Natural killer cell (primary cell): ENCODE results near the gene MYCBPAP. TPM values are rescaled to one million over a fixed set of nuclear protein-coding genes. Genes with fewer than 3 reads are reported as not detected.

Source experiments
- ATAC-seq, 3 donors: fragments of 150-1000 bp in 2 of 3; fragments of 200-7000 bp in 1 of 3; cut with Tn5 transposase; 1 replicate in 1 of 3; 2 replicates in 2 of 3; pipeline ENCODE4 v1.10.0; 2021; ENCODE audit warnings: mild to moderate bottlenecking in 2 of 3, moderate library complexity in 2 of 3
- DNase-seq, 2 donors: peaks; one replicate each; pipeline versions ENCODE4 v3.0.0 to v3.0.0-alpha.2; 2013 to 2021; ENCODE audit warnings: mixed read lengths in 1 of 2
- H3K27ac ChIP-seq: one replicate; pipeline ENCODE4 v1.5.1; 2013; ENCODE audit warnings: mild to moderate bottlenecking, low read length
- H3K27me3 ChIP-seq: one replicate; pipeline ENCODE4 v1.6.1; 2013; ENCODE audit warnings: low read length; ENCODE audit not compliant: control insufficient read depth, insufficient read depth
- H3K36me3 ChIP-seq: one replicate; pipeline ENCODE4 v1.6.1; 2013; ENCODE audit warnings: low read length; ENCODE audit not compliant: control insufficient read depth, insufficient read depth
- H3K4me1 ChIP-seq: one replicate; pipeline ENCODE4 v1.6.1; 2013; ENCODE audit warnings: low read length; ENCODE audit not compliant: control insufficient read depth, insufficient read depth
- H3K4me3 ChIP-seq: one replicate; pipeline ENCODE4 v1.5.1; 2013; ENCODE audit warnings: low read length
- H3K9me3 ChIP-seq: one replicate; pipeline ENCODE4 v1.6.1; 2013; ENCODE audit warnings: low read length; ENCODE audit not compliant: control insufficient read depth, insufficient read depth
- H3K27ac Mint-ChIP-seq, 2 donors: one replicate each; pipeline ENCODE4 v1.8.0; 2022; ENCODE audit warnings: mild to moderate bottlenecking in 2 of 2, mixed read lengths in 2 of 2, moderate library complexity in 1 of 2
- H3K27me3 Mint-ChIP-seq, 2 donors: one replicate each; pipeline ENCODE4 v1.8.0; 2022; ENCODE audit warnings: low read depth in 2 of 2, mixed read lengths in 2 of 2
- H3K36me3 Mint-ChIP-seq: one replicate; pipeline ENCODE4 v1.8.0; 2022; ENCODE audit warnings: mixed read lengths
- H3K4me1 Mint-ChIP-seq, 2 donors: one replicate each; pipeline ENCODE4 v1.8.0; 2022; ENCODE audit warnings: mixed read lengths in 2 of 2
- H3K4me3 Mint-ChIP-seq: one replicate; pipeline ENCODE4 v1.8.0; 2022; ENCODE audit warnings: mild to moderate bottlenecking, moderate library complexity, mixed read lengths
- H3K9me3 Mint-ChIP-seq, 2 donors: one replicate each; pipeline ENCODE4 v1.8.0; 2022; ENCODE audit warnings: mixed read lengths in 2 of 2
- WGBS: methylation state at CpG from one replicate; pipeline ENCODE4 v1.1.7; 2013; ENCODE audit warnings: missing lambda C conversion rate; ENCODE audit not compliant: insufficient coverage; 5-methylcytosine and 5-hydroxymethylcytosine counted together
- intact Hi-C: fragments of 100-400 bp; cut with micrococcal nuclease; formaldehyde crosslinking; loops from one replicate; pipeline ENCODE4 v1.14.2; 2022
- total RNA-seq, 4 donors: library from RNA; stranded (reverse); fragments of 120-200 nt in 1 of 4; gene quantifications; one replicate each; pipeline versions ENCODE4 v1.2.3 to v1.2.4, GENCODE V29; 2013 to 2022
- TF ChIP-seq, protein P1 (sequence below): fragments of 200-600 bp; IDR thresholded peaks from one replicate; pipeline ENCODE4 v1.8.0; 2022; ENCODE audit warnings: antibody characterized with exemption

MYCBPAP gene
- total RNA-seq, 3 donors from 2014 or later (not counting 1 experiment from before 2014, with no cell fraction given), result 0.26 to 4.9 (median 0.70) TPM

DNA sequence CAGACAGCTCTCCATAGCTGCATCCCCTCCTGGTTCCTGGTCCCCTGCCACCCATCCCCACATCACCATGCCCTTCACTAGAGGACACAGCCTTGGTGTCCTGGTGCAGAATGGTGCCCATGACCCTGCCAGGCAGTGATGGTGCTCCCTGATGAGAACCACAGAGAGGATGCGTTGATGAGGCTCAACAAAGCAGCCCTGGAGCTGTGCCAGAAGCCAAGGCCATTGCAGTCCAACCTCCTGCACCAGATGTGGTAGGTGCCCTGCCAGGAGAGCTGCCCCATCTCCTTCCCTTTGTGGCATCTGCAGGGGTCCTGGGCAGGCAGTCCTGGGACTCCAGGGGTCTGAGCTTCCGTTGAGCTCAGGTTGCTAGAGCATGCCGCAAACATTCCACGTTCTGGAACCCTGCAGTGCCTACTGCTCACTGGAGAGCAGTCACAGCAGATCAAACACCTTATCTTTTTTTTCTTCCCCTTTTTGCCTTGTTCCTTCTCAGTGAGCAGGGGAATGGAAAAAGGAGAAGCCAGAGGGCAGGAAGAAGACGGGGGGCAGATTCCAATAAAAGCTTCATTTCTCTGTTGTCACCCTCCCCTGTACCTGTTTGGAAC lies 19.0 kb downstream of the MYCBPAP start:
- no peaks in the 10 kb centered on the region for H3K9me3 Mint-ChIP-seq
- TF ChIP-seq, protein P1, sequence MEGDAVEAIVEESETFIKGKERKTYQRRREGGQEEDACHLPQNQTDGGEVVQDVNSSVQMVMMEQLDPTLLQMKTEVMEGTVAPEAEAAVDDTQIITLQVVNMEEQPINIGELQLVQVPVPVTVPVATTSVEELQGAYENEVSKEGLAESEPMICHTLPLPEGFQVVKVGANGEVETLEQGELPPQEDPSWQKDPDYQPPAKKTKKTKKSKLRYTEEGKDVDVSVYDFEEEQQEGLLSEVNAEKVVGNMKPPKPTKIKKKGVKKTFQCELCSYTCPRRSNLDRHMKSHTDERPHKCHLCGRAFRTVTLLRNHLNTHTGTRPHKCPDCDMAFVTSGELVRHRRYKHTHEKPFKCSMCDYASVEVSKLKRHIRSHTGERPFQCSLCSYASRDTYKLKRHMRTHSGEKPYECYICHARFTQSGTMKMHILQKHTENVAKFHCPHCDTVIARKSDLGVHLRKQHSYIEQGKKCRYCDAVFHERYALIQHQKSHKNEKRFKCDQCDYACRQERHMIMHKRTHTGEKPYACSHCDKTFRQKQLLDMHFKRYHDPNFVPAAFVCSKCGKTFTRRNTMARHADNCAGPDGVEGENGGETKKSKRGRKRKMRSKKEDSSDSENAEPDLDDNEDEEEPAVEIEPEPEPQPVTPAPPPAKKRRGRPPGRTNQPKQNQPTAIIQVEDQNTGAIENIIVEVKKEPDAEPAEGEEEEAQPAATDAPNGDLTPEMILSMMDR, result no peak
- H3K27me3 Mint-ChIP-seq, result peaks cover 16 to 20% of the 10 kb centered on the region in 2 donors
- intact Hi-C loops, result no loop called here
- no peak overlapping the region for H3K27ac Mint-ChIP-seq
- Histone ChIP-seq H3K9me3 (no peaks in the 10 kb centered on the region), H3K27me3 (peaks cover 8% of the 10 kb centered on the region), H3K4me1 (no peaks in the 10 kb centered on the region), H3K27ac (no peak overlapping the region), H3K4me3 (no peak overlapping the region), H3K36me3 (no peaks in the 10 kb centered on the region)
- ATAC-seq (no peak), DNase-seq (no peak)
- H3K4me1 Mint-ChIP-seq, result no peaks in the 10 kb centered on the region
- H3K4me3 Mint-ChIP-seq, result no peak overlapping the region
- 44% methylated on average over 4 of the region's 5 CpGs for WGBS
- no peaks in the 10 kb centered on the region for H3K36me3 Mint-ChIP-seq

DNA sequence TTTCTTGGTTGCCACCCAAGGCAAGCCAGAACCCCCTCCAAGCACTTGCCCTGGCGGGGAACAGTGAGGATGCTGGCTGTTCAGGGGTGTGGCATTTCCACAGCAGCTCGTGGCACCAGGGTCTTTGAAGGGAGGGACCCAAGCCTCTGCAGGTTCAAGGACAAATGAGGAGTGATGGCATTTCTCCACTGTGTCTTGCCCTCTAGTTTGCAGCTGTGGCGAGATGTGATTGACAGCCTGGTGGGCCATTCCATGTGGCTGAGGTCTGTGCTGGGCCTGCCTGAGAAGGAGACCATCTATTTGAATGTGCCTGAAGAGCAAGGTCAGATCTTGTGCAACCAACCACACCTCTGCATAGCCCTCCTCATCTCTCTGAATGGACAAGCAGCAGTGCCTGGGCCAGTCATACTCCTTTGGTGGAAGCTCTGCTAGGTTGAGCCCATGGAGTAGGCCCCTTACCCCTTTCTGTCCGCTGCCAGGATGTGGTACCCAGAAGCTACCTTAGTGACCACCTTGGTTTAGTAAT lies 19.8 kb downstream of the MYCBPAP start:
- 44% methylated on average over 4 of the region's 4 CpGs for WGBS
- ATAC-seq (no peak), DNase-seq (no peak)
- Mint-ChIP-seq H3K36me3 (no peaks in the 10 kb centered on the region), H3K4me1 (no peaks in the 10 kb centered on the region), H3K27ac (no peak overlapping the region), H3K27me3 (peaks cover 16 to 21% of the 10 kb centered on the region in 2 donors), H3K4me3 (no peak overlapping the region), H3K9me3 (no peaks in the 10 kb centered on the region)
- peaks cover 15% of the 10 kb centered on the region for H3K27me3 ChIP-seq
- TF ChIP-seq, protein P1, result no peak
- H3K27ac ChIP-seq, result no peak overlapping the region
- H3K4me3 ChIP-seq, result no peak overlapping the region
- intact Hi-C loops, result no loop called here
- peaks cover 6% of the 10 kb centered on the region for H3K4me1 ChIP-seq
- H3K36me3 ChIP-seq, result no peaks in the 10 kb centered on the region
- H3K9me3 ChIP-seq, result no peaks in the 10 kb centered on the region

DNA sequence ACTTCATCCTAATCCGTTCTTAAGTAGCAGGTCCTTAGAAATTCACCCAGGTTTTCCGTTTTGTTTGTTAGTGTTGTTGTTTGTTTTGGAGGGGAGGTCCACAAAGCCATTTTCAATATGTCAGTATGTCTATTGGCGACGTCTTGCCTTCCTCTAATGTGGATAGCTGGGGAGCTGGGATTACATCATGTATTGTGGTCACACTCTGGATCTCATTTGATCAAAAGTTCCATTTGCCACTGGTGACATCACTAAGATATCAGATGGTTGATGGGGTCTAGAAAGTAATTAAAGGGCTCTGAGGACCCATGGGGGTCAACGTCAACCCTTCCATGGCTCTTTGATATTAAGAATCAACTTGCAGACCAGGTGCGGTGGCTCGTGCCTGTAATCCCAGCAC lies 21.6 kb downstream of the MYCBPAP start:
- no peak overlapping the region for H3K4me3 Mint-ChIP-seq
- H3K27me3 Mint-ChIP-seq, result peaks cover 34 to 35% of the 10 kb centered on the region in 2 donors
- intact Hi-C loops, result no loop called here
- DNase-seq (no peak), ATAC-seq (no peak)
- H3K27me3 ChIP-seq, result peaks cover 24% of the 10 kb centered on the region
- H3K4me3 ChIP-seq, result no peak overlapping the region
- H3K4me1 Mint-ChIP-seq, result no peaks in the 10 kb centered on the region
- WGBS, result 91% methylated on average over 7 of the region's 7 CpGs
- H3K4me1 ChIP-seq, result peaks cover 10% of the 10 kb centered on the region
- no peaks in the 10 kb centered on the region for H3K36me3 ChIP-seq
- TF ChIP-seq, protein P1, result no peak
- no peaks in the 10 kb centered on the region for H3K9me3 ChIP-seq
- H3K27ac Mint-ChIP-seq, result no peak overlapping the region
- no peaks in the 10 kb centered on the region for H3K9me3 Mint-ChIP-seq
- H3K27ac ChIP-seq, result no peak overlapping the region
- H3K36me3 Mint-ChIP-seq, result no peaks in the 10 kb centered on the region
